Activated T-helper 17 cell treated with anti-CD3 and anti-CD28 coated beads, Interleukin-2, amount 50 U/mL, for 72 hours (primary cell): ENCODE measurements around the gene WWOX. TPM values are rescaled to one million over a fixed set of nuclear protein-coding genes. Genes with fewer than 3 reads are reported as not detected.

ENCODE experiments used
- ATAC-seq: fragments of 150-1000 bp; cut with Tn5 transposase; replicated peaks from 2 replicates; pipeline ENCODE4 v1.10.0; 2021; ENCODE audit warnings: mild to moderate bottlenecking, moderate library complexity
- H3K27ac Mint-ChIP-seq: one replicate; pipeline ENCODE4 v1.8.0; 2022; ENCODE audit warnings: mixed read lengths
- H3K27me3 Mint-ChIP-seq: one replicate; pipeline ENCODE4 v1.8.0; 2022; ENCODE audit warnings: mixed read lengths
- H3K36me3 Mint-ChIP-seq: one replicate; pipeline ENCODE4 v1.8.0; 2022; ENCODE audit warnings: low read depth, mild to moderate bottlenecking, mixed read lengths
- H3K4me1 Mint-ChIP-seq: one replicate; pipeline ENCODE4 v1.8.0; 2022; ENCODE audit warnings: mixed read lengths
- H3K4me3 Mint-ChIP-seq: one replicate; pipeline ENCODE4 v1.8.0; 2022; ENCODE audit warnings: mild to moderate bottlenecking, mixed read lengths
- H3K9me3 Mint-ChIP-seq: one replicate; pipeline ENCODE4 v1.8.0; 2022; ENCODE audit warnings: mixed read lengths
- total RNA-seq, 2 donors: library from RNA; stranded (reverse); gene quantifications; one replicate each; pipeline ENCODE4 v1.2.3, GENCODE V29; 2022

The WWOX gene
- total RNA-seq, 2 donors from 2014 or later: 9.4 to 16.5 TPM

DNA sequence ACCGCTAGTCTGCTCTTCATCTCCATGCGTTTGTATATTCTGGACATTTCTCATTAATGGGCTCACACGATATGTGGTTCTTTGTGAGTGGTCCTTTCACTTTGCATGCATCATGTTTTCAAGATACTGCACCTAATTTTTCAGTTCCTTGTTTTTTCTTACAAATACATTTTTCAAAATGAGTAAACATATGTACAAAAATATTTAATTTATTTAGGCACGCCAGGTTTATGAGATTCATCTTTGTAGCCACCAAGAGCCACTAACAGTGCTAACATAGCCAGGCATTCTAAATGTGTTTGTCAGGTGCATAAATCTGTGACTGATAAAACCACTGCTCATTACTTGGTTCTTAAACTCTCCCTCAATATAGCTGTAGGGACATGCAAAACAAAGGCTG, 375.3 kb downstream of the WWOX start:
- Mint-ChIP-seq H3K9me3 (no peaks in the 10 kb centered on the region), H3K4me1 (no peaks in the 10 kb centered on the region), H3K36me3 (no peaks in the 10 kb centered on the region), H3K27me3 (no peaks in the 10 kb centered on the region), H3K27ac (no peak overlapping the region), H3K4me3 (no peak overlapping the region)
- ATAC-seq: no peak

DNA sequence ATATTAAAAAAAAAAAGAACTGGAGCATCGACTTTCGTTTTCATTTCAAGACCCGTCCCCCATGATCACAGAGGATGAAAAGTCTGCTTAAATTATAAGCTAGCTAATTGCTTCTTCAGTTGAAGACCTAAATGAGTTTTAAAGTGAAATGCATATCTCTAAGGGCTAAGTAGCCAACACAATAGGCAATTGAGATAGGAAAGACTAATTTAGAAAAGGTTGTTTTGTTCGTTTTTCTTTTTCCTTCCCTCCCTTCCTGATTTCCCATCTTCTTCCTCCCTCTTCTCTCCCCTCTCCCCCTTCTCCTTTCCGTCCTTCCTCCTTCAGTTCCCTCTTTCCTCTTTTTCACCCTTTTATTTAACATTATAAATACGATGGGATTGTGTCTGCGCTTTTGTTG, 377.2 kb downstream of the WWOX start:
- no peak for ATAC-seq
- Mint-ChIP-seq H3K4me3 (no peak overlapping the region), H3K4me1 (no peaks in the 10 kb centered on the region), H3K27ac (no peak overlapping the region), H3K36me3 (no peaks in the 10 kb centered on the region), H3K27me3 (no peaks in the 10 kb centered on the region), H3K9me3 (no peaks in the 10 kb centered on the region)

DNA sequence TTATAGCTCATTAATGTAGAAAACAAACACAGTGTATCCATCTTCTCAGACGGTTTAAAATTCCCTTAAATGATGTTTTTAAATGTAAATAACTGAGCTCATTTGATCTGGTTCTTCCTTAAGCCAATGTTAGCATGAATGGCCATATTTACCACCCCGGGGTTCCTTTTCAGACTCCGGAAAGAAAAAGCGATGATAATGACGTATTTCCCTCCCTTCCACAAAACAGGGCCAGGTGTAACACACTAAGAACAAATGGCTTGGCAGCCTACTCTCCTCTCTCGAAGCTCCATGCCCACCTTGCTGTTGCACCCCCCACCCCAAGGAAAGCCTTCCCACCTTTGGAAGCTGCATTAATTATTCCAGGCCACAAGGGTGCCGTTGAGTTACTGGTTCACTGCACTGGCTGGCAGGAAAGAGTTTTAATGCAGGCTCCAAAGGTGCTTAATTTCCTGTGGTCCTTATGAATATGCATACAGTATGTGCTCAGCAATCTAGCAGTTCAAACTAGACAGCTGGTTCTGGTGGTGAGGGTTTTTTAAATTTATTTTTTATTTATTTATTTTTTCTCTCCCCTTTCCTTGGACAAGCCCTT, 378.9 kb downstream of the WWOX start:
- H3K27ac Mint-ChIP-seq: no peak overlapping the region
- no peaks in the 10 kb centered on the region for H3K27me3 Mint-ChIP-seq
- no peak overlapping the region for H3K4me3 Mint-ChIP-seq
- H3K4me1 Mint-ChIP-seq: no peaks in the 10 kb centered on the region
- H3K36me3 Mint-ChIP-seq: no peaks in the 10 kb centered on the region
- peak; percentile 43 for ATAC-seq
- no peaks in the 10 kb centered on the region for H3K9me3 Mint-ChIP-seq

DNA sequence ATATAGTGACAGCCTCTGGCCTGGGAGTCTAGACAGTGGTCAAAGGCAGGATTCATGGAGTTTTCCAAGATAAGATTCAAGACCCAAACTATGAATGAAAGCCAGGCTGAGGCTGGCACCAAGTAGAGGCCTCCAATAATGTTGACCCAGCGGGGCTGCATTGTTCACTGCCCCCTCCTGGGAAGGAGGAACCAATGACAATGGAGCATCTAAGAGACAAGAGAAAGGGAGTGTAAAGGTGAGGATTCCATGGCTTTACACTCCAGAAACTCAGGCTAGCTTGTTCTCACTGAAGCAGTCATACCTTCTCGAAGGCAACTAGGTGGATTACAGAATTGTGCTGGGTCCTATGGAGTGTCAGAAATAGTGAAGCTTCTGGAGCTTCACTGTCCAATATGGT, 380.3 kb downstream of the WWOX start:
- H3K4me1 Mint-ChIP-seq: no peaks in the 10 kb centered on the region
- no peaks in the 10 kb centered on the region for H3K9me3 Mint-ChIP-seq
- H3K27me3 Mint-ChIP-seq: no peaks in the 10 kb centered on the region
- no peak overlapping the region for H3K4me3 Mint-ChIP-seq
- no peak overlapping the region for H3K27ac Mint-ChIP-seq
- no peaks in the 10 kb centered on the region for H3K36me3 Mint-ChIP-seq
- ATAC-seq: no peak

DNA sequence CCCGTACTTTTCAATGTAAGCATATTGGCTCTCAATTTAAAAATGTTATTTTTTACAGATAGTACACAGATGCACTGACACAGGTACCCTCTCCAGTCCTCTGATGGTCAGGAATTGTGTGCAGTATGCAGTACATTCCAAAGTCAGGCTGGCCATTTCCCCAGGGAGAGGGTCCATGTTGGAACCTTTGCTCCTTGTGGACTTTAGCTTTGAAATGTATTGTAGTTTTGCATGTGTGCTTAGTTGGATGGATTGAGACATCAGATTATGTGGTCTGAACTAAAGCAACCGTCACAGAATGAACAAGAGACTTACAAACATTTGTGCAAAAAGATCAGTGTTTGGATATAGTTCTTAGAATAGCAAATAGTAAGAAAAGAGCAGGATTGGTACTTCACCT, 381.1 kb downstream of the WWOX start:
- Mint-ChIP-seq H3K9me3 (no peaks in the 10 kb centered on the region), H3K27ac (no peak overlapping the region), H3K36me3 (no peaks in the 10 kb centered on the region), H3K4me3 (no peak overlapping the region), H3K27me3 (no peaks in the 10 kb centered on the region), H3K4me1 (no peaks in the 10 kb centered on the region)
- ATAC-seq: no peak

DNA sequence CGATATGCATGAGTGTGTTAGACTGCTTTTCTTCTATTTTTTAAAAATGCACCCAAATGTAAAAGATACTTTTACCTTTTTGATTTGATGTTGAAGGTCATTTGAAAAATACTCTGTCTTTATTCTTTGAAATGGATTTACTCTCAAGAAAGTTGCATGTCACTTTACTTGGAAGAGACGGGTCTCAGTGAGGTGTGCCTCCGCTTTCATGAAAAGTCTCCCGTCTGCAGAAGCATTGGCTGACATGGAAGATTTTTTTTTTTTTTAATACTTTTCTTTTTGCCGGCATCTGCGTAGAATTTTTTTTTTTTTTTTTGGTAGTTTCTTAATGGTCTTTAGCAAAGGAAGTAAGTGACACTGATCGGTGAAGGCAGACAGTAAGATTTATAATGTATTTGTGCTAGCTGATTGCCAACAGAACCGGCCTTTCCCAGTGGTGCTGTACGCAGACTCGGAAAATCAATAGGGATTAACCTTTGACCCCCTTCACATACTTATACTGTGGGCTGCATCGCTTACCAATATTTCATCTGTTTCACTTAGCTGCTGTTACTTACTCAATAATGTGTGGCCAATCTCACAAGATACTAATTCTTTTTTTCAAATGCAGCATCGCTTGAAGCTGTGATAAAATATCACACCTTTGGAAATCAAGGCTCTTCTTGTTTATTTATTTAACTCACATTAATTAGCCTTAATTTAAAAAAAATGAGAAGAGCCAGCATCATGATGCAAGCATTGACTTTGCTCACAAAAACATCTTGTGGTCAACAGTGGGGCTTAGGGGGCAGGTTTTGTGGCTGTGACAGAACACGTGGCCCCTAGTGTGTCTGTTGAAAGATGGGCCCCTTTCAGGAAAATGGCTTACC, 383.9 kb downstream of the WWOX start:
- no peak overlapping the region for H3K27ac Mint-ChIP-seq
- no peak for ATAC-seq
- H3K27me3 Mint-ChIP-seq: no peaks in the 10 kb centered on the region
- H3K4me1 Mint-ChIP-seq: no peaks in the 10 kb centered on the region
- H3K9me3 Mint-ChIP-seq: no peaks in the 10 kb centered on the region
- no peak overlapping the region for H3K4me3 Mint-ChIP-seq
- H3K36me3 Mint-ChIP-seq: no peaks in the 10 kb centered on the region

DNA sequence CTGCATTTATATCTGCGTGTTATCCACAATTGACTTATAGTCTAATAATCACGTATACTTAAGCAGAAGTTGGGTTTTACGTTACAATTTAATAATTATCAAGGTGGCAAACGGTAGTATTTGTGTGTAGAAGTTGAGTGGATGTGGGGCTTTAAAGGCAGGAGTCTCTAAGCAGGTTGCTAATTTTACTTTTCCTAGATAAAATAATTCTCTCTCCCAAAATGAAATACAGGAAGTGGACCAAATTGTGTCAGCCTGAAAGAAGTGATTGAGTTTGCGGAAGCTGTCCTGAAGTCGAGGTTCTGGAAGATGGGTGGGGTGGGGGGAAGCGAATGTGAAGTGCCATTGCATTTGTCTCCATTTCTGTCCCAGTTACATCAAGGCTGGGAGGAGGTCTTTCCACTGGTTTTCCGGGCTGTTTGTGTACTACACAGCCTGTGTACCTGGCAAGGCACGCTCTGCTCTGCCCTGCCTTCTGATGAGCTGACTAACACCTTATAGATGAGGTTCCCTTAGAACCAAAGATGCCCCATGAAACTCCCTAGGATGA, 385.1 kb downstream of the WWOX start:
- ATAC-seq: no peak
- H3K27me3 Mint-ChIP-seq: no peaks in the 10 kb centered on the region
- H3K36me3 Mint-ChIP-seq: no peaks in the 10 kb centered on the region
- H3K4me3 Mint-ChIP-seq: no peak overlapping the region
- H3K9me3 Mint-ChIP-seq: no peaks in the 10 kb centered on the region
- H3K27ac Mint-ChIP-seq: no peak overlapping the region
- H3K4me1 Mint-ChIP-seq: no peaks in the 10 kb centered on the region

DNA sequence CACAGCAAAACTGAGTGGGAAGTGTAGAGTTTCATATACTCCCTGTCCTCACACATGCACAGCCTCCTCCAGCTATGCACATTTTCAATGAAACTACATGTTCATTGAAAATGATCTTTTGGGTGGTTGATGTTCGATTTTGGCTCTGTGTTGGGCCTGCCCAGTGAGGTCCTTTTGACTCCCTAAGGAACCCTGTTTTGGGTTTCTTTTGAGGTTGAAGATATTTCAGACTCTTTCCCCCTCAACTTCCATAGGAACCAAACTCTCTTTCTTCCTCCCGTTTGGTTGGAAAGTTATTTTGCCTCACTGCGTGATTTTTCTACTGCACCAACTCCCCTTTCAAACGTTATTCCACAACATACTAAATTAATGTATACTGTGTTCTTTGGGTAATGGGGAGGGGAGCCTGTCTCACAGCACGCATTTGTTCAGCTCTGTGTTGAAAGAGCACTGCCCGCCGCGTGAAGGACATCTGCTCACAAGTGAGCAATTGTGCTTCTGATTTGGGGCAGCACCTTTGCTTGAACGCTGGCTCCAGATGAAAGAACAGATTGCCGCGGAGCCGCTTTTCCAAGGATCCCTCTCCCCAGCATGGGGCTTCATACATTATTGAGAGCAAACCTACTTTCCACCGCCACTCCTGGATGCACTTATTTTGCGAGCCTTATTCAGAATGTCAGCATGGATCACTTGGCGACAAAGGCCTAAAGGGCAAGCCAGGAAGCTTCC, 385.9 kb downstream of the WWOX start:
- Mint-ChIP-seq H3K4me3 (no peak overlapping the region), H3K27ac (no peak overlapping the region), H3K27me3 (no peaks in the 10 kb centered on the region), H3K36me3 (no peaks in the 10 kb centered on the region), H3K4me1 (no peaks in the 10 kb centered on the region), H3K9me3 (no peaks in the 10 kb centered on the region)
- no peak for ATAC-seq

DNA sequence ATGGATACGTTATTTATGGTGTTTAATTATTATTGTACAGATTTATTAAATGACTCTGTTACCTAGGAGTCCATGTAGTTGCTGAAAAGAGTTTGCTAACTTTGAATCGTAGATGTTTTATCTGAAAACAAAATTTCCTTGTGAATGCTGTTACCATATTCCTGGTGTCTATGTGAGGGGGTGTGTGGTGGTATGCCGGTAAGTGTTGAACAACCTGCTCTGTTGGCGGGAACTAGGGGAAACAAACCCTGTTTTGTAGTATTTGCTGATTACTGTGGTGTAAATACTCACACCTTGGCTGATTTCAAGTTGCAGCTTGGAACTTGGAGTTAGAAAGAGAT, 386.4 kb downstream of the WWOX start:
- no peaks in the 10 kb centered on the region for H3K27me3 Mint-ChIP-seq
- H3K36me3 Mint-ChIP-seq: no peaks in the 10 kb centered on the region
- H3K9me3 Mint-ChIP-seq: no peaks in the 10 kb centered on the region
- no peak for ATAC-seq
- no peaks in the 10 kb centered on the region for H3K4me1 Mint-ChIP-seq
- H3K4me3 Mint-ChIP-seq: no peak overlapping the region
- no peak overlapping the region for H3K27ac Mint-ChIP-seq

DNA sequence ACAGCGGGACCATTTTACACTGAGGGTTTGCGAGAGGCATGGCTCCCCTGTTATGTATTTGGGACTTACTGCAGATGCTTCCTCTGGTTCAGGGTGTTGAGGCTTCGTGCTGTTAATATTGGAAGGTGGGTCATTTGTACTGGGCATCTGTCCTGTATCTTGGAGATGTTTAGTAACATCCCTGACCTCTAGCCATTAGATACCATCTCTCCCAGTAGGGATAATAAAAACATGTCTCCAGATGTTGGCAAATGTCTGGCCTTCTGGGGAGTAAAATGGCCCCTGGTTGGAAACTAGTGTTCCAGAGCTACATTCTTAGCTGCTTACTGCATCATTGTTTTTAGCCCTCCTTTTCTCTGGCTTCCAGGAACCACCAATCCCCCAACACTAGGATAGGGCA, 388.0 kb downstream of the WWOX start:
- Mint-ChIP-seq H3K27ac (no peak overlapping the region), H3K27me3 (no peaks in the 10 kb centered on the region), H3K4me1 (no peaks in the 10 kb centered on the region), H3K4me3 (no peak overlapping the region), H3K36me3 (no peaks in the 10 kb centered on the region), H3K9me3 (no peaks in the 10 kb centered on the region)
- ATAC-seq: no peak

DNA sequence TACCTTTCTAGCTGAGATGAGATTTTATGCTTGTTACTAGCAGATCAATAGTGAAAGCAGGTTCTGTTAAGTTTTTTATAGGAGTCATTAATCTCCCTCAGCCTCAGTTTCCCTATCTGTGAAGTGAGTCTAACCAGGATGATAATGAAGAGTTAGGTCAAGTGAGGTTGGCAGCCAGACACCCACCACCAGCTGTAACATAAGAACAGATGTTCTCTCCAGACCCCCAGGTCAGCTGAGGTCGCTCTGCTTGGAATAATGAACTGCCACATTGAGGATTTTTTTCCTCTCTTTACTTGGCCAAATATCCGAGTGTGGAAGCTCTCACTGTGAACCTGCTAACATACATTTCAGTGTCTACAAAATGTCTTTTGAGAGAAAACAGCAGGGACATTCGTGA, 389.6 kb downstream of the WWOX start:
- Mint-ChIP-seq H3K36me3 (no peaks in the 10 kb centered on the region), H3K9me3 (no peaks in the 10 kb centered on the region), H3K4me1 (no peaks in the 10 kb centered on the region), H3K4me3 (no peak overlapping the region), H3K27ac (no peak overlapping the region), H3K27me3 (no peaks in the 10 kb centered on the region)
- ATAC-seq: no peak

DNA sequence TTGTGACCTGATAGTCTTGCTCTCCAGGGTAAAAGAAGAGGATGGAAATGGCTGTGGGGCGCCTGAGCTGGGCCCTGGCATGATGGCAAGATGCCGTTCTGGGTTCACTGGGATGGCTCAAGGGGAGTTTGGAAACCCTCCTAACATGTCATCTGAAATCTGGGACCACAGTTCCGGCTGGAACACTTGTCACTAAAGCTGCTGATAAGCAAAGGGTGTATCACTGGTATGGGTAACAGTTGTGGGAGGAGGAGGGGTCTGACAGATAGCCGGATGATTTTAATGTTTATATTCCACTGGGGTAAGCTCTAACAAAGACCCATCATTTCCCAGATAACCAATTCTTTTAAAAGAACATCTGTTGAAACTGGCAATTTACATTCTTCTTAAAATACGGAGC, 390.2 kb downstream of the WWOX start:
- Mint-ChIP-seq H3K27ac (no peak overlapping the region), H3K9me3 (no peaks in the 10 kb centered on the region), H3K4me1 (no peaks in the 10 kb centered on the region), H3K36me3 (no peaks in the 10 kb centered on the region), H3K27me3 (no peaks in the 10 kb centered on the region), H3K4me3 (no peak overlapping the region)
- no peak for ATAC-seq

DNA sequence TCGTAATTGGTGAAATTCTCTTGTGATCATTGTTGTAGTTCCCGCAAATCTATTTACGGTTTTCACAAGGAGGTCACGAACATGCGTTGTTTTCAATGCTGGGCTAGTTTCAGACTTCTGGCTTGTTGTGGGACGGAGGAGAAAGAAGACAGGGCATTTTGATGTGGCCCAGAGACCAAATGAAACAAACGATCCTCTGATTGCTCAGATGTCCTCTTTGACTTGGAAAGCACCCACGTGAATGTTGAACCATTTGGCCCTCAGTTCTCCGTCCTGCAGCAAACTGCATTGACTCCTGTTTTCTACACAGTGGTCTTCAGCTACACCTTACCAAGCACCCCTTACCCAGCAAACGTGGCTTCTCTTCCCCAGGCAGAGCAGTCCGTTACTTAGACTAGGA, 391.0 kb downstream of the WWOX start:
- no peak for ATAC-seq
- H3K4me3 Mint-ChIP-seq: no peak overlapping the region
- H3K27me3 Mint-ChIP-seq: no peaks in the 10 kb centered on the region
- no peaks in the 10 kb centered on the region for H3K36me3 Mint-ChIP-seq
- no peaks in the 10 kb centered on the region for H3K9me3 Mint-ChIP-seq
- H3K4me1 Mint-ChIP-seq: no peaks in the 10 kb centered on the region
- H3K27ac Mint-ChIP-seq: no peak overlapping the region

DNA sequence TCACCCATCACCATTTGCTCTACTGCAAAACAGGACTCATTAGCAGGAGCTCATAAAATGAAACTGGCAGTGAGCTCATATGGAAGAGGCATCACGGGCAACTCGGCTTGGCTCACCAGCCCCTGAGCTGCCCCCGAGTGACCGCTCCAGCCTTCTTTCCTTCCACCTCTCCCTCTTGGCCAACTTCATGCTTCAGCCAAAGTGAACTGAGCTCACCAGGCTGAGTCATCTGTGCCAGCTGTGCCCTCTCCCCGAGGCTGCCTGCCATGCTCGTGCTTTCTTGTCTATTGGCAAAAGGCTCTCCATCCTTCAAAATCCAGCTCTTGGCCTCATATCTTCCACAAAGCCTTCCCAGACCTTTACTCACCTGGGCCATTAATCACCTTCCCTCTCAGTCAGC, 391.4 kb downstream of the WWOX start:
- no peak overlapping the region for H3K4me3 Mint-ChIP-seq
- no peak overlapping the region for H3K27ac Mint-ChIP-seq
- no peaks in the 10 kb centered on the region for H3K27me3 Mint-ChIP-seq
- no peaks in the 10 kb centered on the region for H3K9me3 Mint-ChIP-seq
- H3K36me3 Mint-ChIP-seq: no peaks in the 10 kb centered on the region
- no peak for ATAC-seq
- no peaks in the 10 kb centered on the region for H3K4me1 Mint-ChIP-seq

DNA sequence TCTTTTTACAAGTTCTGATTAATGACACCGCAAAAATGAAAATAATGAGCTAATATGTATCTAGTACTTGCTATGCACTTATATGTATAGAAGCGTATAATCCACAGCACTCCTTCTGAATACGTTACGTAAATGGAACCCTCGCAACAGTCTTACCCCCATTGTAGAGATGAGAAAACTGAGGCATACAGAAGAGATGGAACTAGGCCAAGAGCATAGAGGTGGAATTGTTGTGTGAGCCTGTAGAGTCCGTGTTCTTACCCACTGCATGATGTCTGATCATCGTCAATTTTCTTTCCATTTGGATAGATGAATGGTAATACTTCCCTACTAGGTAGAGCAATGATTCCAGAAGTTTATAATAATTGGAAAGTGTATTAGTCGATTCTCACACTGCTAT, 394.1 kb downstream of the WWOX start:
- ATAC-seq: no peak
- H3K36me3 Mint-ChIP-seq: no peaks in the 10 kb centered on the region

More for the DNA sequence above, 394.1 kb downstream of the WWOX start:
- Mint-ChIP-seq H3K27me3 (no peaks in the 10 kb centered on the region), H3K9me3 (no peaks in the 10 kb centered on the region), H3K4me3 (no peak overlapping the region), H3K4me1 (no peaks in the 10 kb centered on the region), H3K27ac (no peak overlapping the region)
